H1 (cell line): ENCODE data around the gene ARAP3. TPM values are rescaled to one million over a fixed set of nuclear protein-coding genes. Genes with fewer than 3 reads are reported as not detected.

Experiments used
- CTCF ChIA-PET: fragments of 300-600 bp; sonication (Branson Sonifier 250); formaldehyde crosslinking; loops from one replicate; lab custom pipeline; 2021; ENCODE audit not compliant: partially characterized antibody; lab: Charles Lee
- POLR2A ChIA-PET: fragments of 300-600 bp; sonication (Branson Sonifier 250); formaldehyde crosslinking; loops from one replicate; lab custom pipeline; 2021; ENCODE audit warnings: inconsistent platforms; ENCODE audit not compliant: partially characterized antibody; lab: Charles Lee
- DNase-seq, 2 experiments: peaks; one replicate each; pipeline versions ENCODE4 v3.0.0 to v3.0.0-alpha.2; 2010 to 2022; ENCODE audit warnings: low spot score in 2 of 2, low read depth in 1 of 2, mixed read lengths in 1 of 2
- FAIRE-seq: peaks from 2 replicates; lab custom pipeline; 2011; peaks lifted over from hg19 to GRCh38; lab: Jason Lieb, UNC
- H2AFZ ChIP-seq: 2 replicates; pipeline ENCODE4 v1.8.1; 2012; ENCODE audit warnings: low read length, inconsistent platforms
- H2AK5ac ChIP-seq: 2 replicates; pipeline ENCODE4 v1.6.1; 2013; ENCODE audit warnings: low read depth, low read length
- H2BK120ac ChIP-seq: replicated peaks from 2 replicates; pipeline ENCODE3; 2013; ENCODE audit warnings: low read depth, low read length, inconsistent platforms
- H2BK12ac ChIP-seq: 2 replicates; pipeline ENCODE4 v1.6.1; 2013; ENCODE audit warnings: low read depth, low read length
- H2BK15ac ChIP-seq: 2 replicates; pipeline ENCODE4 v1.6.1; 2013; ENCODE audit warnings: low read length
- H2BK20ac ChIP-seq: 2 replicates; pipeline ENCODE4 v1.6.1; 2013; ENCODE audit warnings: low read length
- H2BK5ac ChIP-seq: 2 replicates; pipeline ENCODE4 v1.6.1; 2013; ENCODE audit warnings: low read depth, low read length
- H3K14ac ChIP-seq: 2 replicates; pipeline ENCODE4 v1.6.1; 2013; ENCODE audit warnings: inconsistent platforms; ENCODE audit not compliant: insufficient read length
- H3K18ac ChIP-seq: 2 replicates; pipeline ENCODE4 v1.6.1; 2013; ENCODE audit warnings: low read length; ENCODE audit errors: extremely low read depth
- H3K23ac ChIP-seq: 2 replicates; pipeline ENCODE4 v1.6.1; 2013; ENCODE audit warnings: inconsistent platforms; ENCODE audit not compliant: insufficient read length
- H3K23me2 ChIP-seq: 2 replicates; pipeline ENCODE4 v1.6.1; 2013; ENCODE audit warnings: low read depth, low read length
- H3K27ac ChIP-seq: 2 replicates; pipeline ENCODE4 v1.6.1; 2011; ENCODE audit warnings: low read depth, low read length, inconsistent platforms
- H3K27me3 ChIP-seq, 4 experiments: replicated peaks in 1 of 4; 1 replicate in 1 of 4; 2 replicates in 3 of 4; pipeline versions ENCODE4 v1.6.1 to v1.8.1; 2011 to 2013; ENCODE audit warnings: low read length in 3 of 4, mild to moderate bottlenecking in 3 of 4, inconsistent platforms in 2 of 4, mixed read lengths in 2 of 4, moderate library complexity in 1 of 4; ENCODE audit not compliant: control insufficient read depth in 3 of 4, insufficient read depth in 3 of 4; ENCODE audit errors: extremely low read depth in 1 of 4
- H3K36me3 ChIP-seq, 4 experiments: 2 replicates each; pipeline versions ENCODE4 v1.6.1 to v1.8.1; 2011 to 2013; ENCODE audit warnings: mild to moderate bottlenecking in 4 of 4, low read length in 3 of 4, moderate library complexity in 2 of 4, control low read depth in 1 of 4, inconsistent platforms in 1 of 4; ENCODE audit not compliant: insufficient read depth in 4 of 4, control insufficient read depth in 2 of 4
- H3K4ac ChIP-seq: replicated peaks from 2 replicates; pipeline ENCODE3; 2013; ENCODE audit warnings: low read length, low read depth, mixed read lengths, inconsistent platforms; ENCODE audit not compliant: insufficient read length
- H3K4me1 ChIP-seq, 4 experiments: replicated peaks in 1 of 4; 1 replicate in 1 of 4; 2 replicates in 3 of 4; pipeline versions ENCODE4 v1.6.1 to v1.8.1; 2011 to 2013; ENCODE audit warnings: low read length in 3 of 4, inconsistent platforms in 2 of 4, mixed read lengths in 1 of 4; ENCODE audit not compliant: insufficient read depth in 4 of 4, control insufficient read depth in 3 of 4
- H3K4me2 ChIP-seq, 2 experiments: 2 replicates each; pipeline versions ENCODE4 v1.6.1 to v1.8.1; 2011 to 2013; ENCODE audit warnings: low read depth in 2 of 2, low read length in 2 of 2, control low read depth in 1 of 2, inconsistent platforms in 1 of 2, mild to moderate bottlenecking in 1 of 2; ENCODE audit not compliant: insufficient read depth in 1 of 2
- H3K4me3 ChIP-seq, 4 experiments: fragments of 200-600, 300-600 bp in 1 of 4; sonication (generic), shearing (Covaris generic), sonication (Bioruptor Twin) in 1 of 4; 2 replicates each; pipeline versions ENCODE4 v1.5.1 to v1.8.1; 2011 to 2016; ENCODE audit warnings: low read length in 4 of 4, low read depth in 3 of 4, control low read depth in 2 of 4, inconsistent platforms in 2 of 4, mild to moderate bottlenecking in 2 of 4, mixed read lengths in 1 of 4, moderate library complexity in 1 of 4; ENCODE audit not compliant: insufficient read depth in 2 of 4; ENCODE audit errors: extremely low read depth in 1 of 4
- H3K56ac ChIP-seq: replicated peaks from 2 replicates; pipeline ENCODE3; 2013; ENCODE audit warnings: low read depth, mild to moderate bottlenecking, mixed read lengths, low read length, inconsistent platforms; ENCODE audit not compliant: insufficient read length
- H3K79me1 ChIP-seq: 2 replicates; pipeline ENCODE4 v1.6.1; 2013; ENCODE audit warnings: low read depth, low read length, control low read depth
- H3K79me2 ChIP-seq, 2 experiments: 2 replicates each; pipeline versions ENCODE4 v1.6.1 to v1.8.1; 2012 to 2013; ENCODE audit warnings: low read length in 2 of 2, mild to moderate bottlenecking in 2 of 2, inconsistent platforms in 1 of 2; ENCODE audit not compliant: insufficient read depth in 2 of 2, control insufficient read depth in 1 of 2
- H3K9ac ChIP-seq, 4 experiments: replicated peaks in 1 of 4; 1 replicate in 1 of 4; 2 replicates in 3 of 4; pipeline versions ENCODE4 v1.6.1 to v1.8.1; 2011 to 2013; ENCODE audit warnings: low read depth in 3 of 4, low read length in 3 of 4, control low read depth in 2 of 4, mild to moderate bottlenecking in 2 of 4, moderate library complexity in 2 of 4, inconsistent platforms in 1 of 4; ENCODE audit errors: extremely low read depth in 1 of 4
- H3K9me3 ChIP-seq, 2 experiments: 2 replicates each; pipeline versions ENCODE4 v1.6.1 to v1.8.1; 2012 to 2013; ENCODE audit warnings: mild to moderate bottlenecking in 2 of 2, moderate library complexity in 2 of 2, control low read depth in 1 of 2, inconsistent platforms in 1 of 2, low read depth in 1 of 2, low read length in 1 of 2, mixed read lengths in 1 of 2; ENCODE audit not compliant: insufficient read depth in 2 of 2
- H4K20me1 ChIP-seq, 2 experiments: replicated peaks in 1 of 2; 2 replicates each; pipeline versions ENCODE3 to v1.8.1; 2011 to 2013; ENCODE audit warnings: inconsistent platforms in 2 of 2, low read length in 2 of 2, mild to moderate bottlenecking in 1 of 2; ENCODE audit not compliant: insufficient read depth in 2 of 2, control insufficient read depth in 1 of 2
- H4K5ac ChIP-seq: 2 replicates; pipeline ENCODE4 v1.6.1; 2013; ENCODE audit warnings: low read length, low read depth, mixed read lengths, inconsistent platforms; ENCODE audit not compliant: insufficient read length
- H4K8ac ChIP-seq: 2 replicates; pipeline ENCODE4 v1.8.0; 2013; ENCODE audit warnings: mild to moderate bottlenecking, moderate library complexity, low read length, inconsistent platforms; ENCODE audit not compliant: insufficient read depth; ENCODE audit errors: extremely low read depth
- H4K91ac ChIP-seq: replicated peaks from 2 replicates; pipeline ENCODE3; 2013; ENCODE audit warnings: low read length, mixed read lengths, inconsistent platforms; ENCODE audit not compliant: insufficient read length
- CBX8 ChIP-seq: fragments of 300-800, 300-1000 bp; sonication (generic); IDR thresholded peaks from 2 replicates; pipeline ENCODE4 v1.7.1; 2016; ENCODE audit warnings: low read depth, low read length, borderline replicate concordance
- CEBPB ChIP-seq: IDR thresholded peaks from 2 replicates; pipeline ENCODE4 v1.6.1; 2012; ENCODE audit warnings: low read depth, low read length
- SP2 ChIP-seq: IDR thresholded peaks from 2 replicates; pipeline ENCODE4 v1.6.1; 2012; ENCODE audit warnings: mild to moderate bottlenecking, low read length, inconsistent platforms
- SRF ChIP-seq: IDR thresholded peaks from 2 replicates; pipeline ENCODE4 v1.6.1; 2011; ENCODE audit warnings: mild to moderate bottlenecking, low read depth, low read length, moderate library complexity
- TAF7 ChIP-seq: optimal IDR thresholded peaks from 2 replicates; pipeline ENCODE3; 2011; ENCODE audit warnings: low read depth, mild to moderate bottlenecking, inconsistent platforms, low read length, moderate library complexity, borderline replicate concordance
- TEAD4 ChIP-seq: IDR thresholded peaks from 2 replicates; pipeline ENCODE4 v1.6.1; 2012; ENCODE audit warnings: low read depth, low read length, inconsistent platforms, mixed read lengths
- YY1 ChIP-seq: IDR thresholded peaks from 2 replicates; pipeline ENCODE4 v1.6.1; 2011; ENCODE audit warnings: low read depth, mild to moderate bottlenecking, low read length
- WGBS, 2 experiments: shearing (Covaris generic) in 1 of 2; methylation state at CpG; one replicate each; pipeline versions ENCODE4 v1.1.6 to v1.1.7; 2013 to 2015; ENCODE audit warnings: low lambda C conversion rate in 2 of 2, mixed read lengths in 2 of 2, inconsistent platforms in 1 of 2, low coverage in 1 of 2, missing lambda C conversion rate in 1 of 2; ENCODE audit not compliant: insufficient replicate concordance in 2 of 2, insufficient coverage in 1 of 2, insufficient read length in 1 of 2; ENCODE audit errors: extremely low coverage in 1 of 2, missing lambda C conversion rate in 1 of 2; 5-methylcytosine and 5-hydroxymethylcytosine counted together
- polyA plus RNA-seq, 7 experiments: library from polyadenylated mRNA; depleted of rRNA in 3 of 7; stranded (reverse) in 5 of 7; unstranded in 2 of 7; fragments of >200 nt in 5 of 7; fragments of 200-250 nt in 2 of 7; gene quantifications; 1 replicate in 5 of 7; 2 replicates in 1 of 7; 4 replicates in 1 of 7; pipeline versions ENCODE4 v1.2.1 to v1.2.3, GENCODE V29; 2011 to 2013; ENCODE audit warnings: missing spikeins in 2 of 7, mixed read lengths in 2 of 7
- total RNA-seq: library from RNA; stranded (reverse); fragmentation: NEBNext Ultra II Directional; extraction: Animal tissue kit (Norgen Biotek cat#: 25700); gene quantifications from 2 replicates; pipeline ENCODE4 v1.2.1, GENCODE V29; 2021
- TF ChIP-seq, protein P1 (sequence below): IDR thresholded peaks from 2 replicates; pipeline ENCODE4 v1.6.1; 2011; ENCODE audit warnings: low read depth, mild to moderate bottlenecking, low read length; ENCODE audit not compliant: insufficient read depth

The ARAP3 gene
- total and polyA plus RNA-seq, 2 of the 8 experiments (the other 6 are each of a cell fraction or from before 2014, with no cell fraction given) = 14.4 to 48.6 TPM

GRCh38 chr5:141656396-141656795 is 25.6 kb downstream of the ARAP3 start:
- Histone ChIP-seq H4K5ac (no peak overlapping the region), H2BK5ac (no peak overlapping the region), H3K56ac (no peak overlapping the region), H3K4me1 (peaks cover 0 to 4% (median 1%) of the 10 kb centered on the region in 4 experiments; a peak in 4 of 7 replicates), H3K9me3 (no peaks in the 10 kb centered on the region), H3K27ac (no peak overlapping the region), H3K23ac (no peak overlapping the region), H2AFZ (no peak overlapping the region), H3K27me3 (no peaks in the 10 kb centered on the region), H4K8ac (no peak overlapping the region), H3K14ac (no peak overlapping the region), H3K9ac (no peak overlapping the region), H3K18ac (no peak overlapping the region), H2BK15ac (no peak overlapping the region), H3K23me2 (no peaks in the 10 kb centered on the region; the same call in 1 of the 2 replicates), H3K79me1 (no peaks in the 10 kb centered on the region), H2BK12ac (no peak overlapping the region), H3K79me2 (no peaks in the 10 kb centered on the region), H4K91ac (no peak overlapping the region), H2BK120ac (no peak overlapping the region), H3K4me3 (no peak overlapping the region), H2AK5ac (no peak overlapping the region), H4K20me1 (peaks cover 3 to 6% of the 10 kb centered on the region in 2 experiments), H3K36me3 (peaks cover 2 to 21% (median 13%) of the 10 kb centered on the region in 4 experiments; a peak in 5 of 8 replicates), H3K4me2 (no peak overlapping the region), H2BK20ac (no peak overlapping the region), H3K4ac (no peak overlapping the region)
- DNase-seq (no peak), FAIRE-seq (no peak)
- WGBS, 2 experiments = 99% methylated on average over 9 of the region's 9 CpGs; no CpG with 5 or more reads in 1 of the 2 experiments
- CTCF ChIA-PET = interaction anchor here (1.1 to 1.6 kb wide), 6 partner anchors 9 to 303 kb away, joined by 3 to 6 read pairs (median 3); partner anchors contain the start of gene DIAPH1
- TF ChIP-seq TEAD4 = no peak
- TF ChIP-seq TAF7 = no peak
- TF ChIP-seq YY1 = no peak
- TF ChIP-seq SP2 = no peak
- TF ChIP-seq, protein P1, sequence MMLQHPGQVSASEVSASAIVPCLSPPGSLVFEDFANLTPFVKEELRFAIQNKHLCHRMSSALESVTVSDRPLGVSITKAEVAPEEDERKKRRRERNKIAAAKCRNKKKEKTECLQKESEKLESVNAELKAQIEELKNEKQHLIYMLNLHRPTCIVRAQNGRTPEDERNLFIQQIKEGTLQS = no peak
- no peak for TF ChIP-seq SRF
- TF ChIP-seq CEBPB = no peak
- TF ChIP-seq CBX8 = no peak
- POLR2A ChIA-PET = interaction anchor here (1.1 kb wide), 1 partner anchor 11 kb away, joined by 3 read pairs; no protein-coding TSS in a partner anchor
